ENCODE results near the gene DUS4L.

DNA sequence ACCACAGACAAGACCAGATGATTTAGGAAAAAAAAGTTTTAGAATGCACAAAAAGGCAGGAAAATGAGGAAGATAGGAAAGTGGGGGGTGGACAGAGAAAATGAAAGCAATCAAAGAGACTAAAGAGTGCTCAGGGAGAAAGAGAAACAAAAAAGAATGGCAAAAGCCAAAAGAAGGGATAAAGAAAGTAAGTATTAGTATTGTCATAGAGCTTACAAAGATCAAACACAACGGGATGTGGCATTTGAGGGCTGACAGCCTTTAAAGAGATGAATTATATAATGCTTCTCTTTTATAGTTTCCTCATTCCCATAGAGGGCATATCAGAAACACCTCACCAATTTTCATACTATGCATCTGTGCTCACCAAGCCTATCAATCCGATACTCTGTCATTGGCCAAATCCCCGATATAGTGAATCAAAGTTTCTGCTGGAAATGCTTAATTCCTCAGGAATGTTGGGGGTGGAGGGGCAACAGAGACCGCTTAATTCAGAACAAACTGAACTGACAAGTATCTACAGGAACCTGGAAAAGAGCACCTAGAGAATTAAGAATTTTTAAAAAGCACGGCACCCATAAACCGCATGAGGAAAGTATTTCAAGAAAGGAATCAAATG lies 2.8 kb upstream of the DUS4L start:
- TF ChIP-seq, protein P1, sequence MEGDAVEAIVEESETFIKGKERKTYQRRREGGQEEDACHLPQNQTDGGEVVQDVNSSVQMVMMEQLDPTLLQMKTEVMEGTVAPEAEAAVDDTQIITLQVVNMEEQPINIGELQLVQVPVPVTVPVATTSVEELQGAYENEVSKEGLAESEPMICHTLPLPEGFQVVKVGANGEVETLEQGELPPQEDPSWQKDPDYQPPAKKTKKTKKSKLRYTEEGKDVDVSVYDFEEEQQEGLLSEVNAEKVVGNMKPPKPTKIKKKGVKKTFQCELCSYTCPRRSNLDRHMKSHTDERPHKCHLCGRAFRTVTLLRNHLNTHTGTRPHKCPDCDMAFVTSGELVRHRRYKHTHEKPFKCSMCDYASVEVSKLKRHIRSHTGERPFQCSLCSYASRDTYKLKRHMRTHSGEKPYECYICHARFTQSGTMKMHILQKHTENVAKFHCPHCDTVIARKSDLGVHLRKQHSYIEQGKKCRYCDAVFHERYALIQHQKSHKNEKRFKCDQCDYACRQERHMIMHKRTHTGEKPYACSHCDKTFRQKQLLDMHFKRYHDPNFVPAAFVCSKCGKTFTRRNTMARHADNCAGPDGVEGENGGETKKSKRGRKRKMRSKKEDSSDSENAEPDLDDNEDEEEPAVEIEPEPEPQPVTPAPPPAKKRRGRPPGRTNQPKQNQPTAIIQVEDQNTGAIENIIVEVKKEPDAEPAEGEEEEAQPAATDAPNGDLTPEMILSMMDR (IDR thresholded peaks at IDR 0.05): no peak
- TF ChIP-seq POLR2A (IDR thresholded peaks at IDR 0.05): no peak

Data from adrenal gland (tissue), 5 donors.